HG02981 (cell line): ENCODE data around the gene UTP4.

Experiments
- ATAC-seq: cut with Tn5 transposase; IDR thresholded peaks from one replicate; pipeline ENCODE4 v1.9.1; 2021; ENCODE audit warnings: mild to moderate bottlenecking, moderate library complexity; ENCODE audit not compliant: unreplicated experiment

UTP4 gene

DNA sequence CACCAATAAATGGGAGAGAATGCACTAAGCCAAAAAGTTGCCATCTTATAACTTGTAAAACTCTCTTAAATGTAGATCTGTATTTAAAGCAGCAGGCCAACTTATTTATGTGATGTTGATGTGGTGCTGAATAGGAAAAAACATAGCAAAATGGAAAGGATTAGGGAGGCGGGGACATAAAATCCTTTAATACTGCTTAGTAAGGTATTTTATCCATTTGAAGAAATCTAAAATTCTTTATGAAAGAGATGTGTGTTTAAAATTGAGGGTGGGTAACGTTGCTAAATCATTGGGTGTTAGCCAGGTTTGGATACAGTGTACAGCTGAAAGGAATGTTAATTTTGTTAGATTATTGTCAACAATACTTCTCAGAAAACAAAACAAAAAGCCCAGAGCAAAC lies 68.8 kb downstream of the UTP4 start:
- no peak for ATAC-seq

DNA sequence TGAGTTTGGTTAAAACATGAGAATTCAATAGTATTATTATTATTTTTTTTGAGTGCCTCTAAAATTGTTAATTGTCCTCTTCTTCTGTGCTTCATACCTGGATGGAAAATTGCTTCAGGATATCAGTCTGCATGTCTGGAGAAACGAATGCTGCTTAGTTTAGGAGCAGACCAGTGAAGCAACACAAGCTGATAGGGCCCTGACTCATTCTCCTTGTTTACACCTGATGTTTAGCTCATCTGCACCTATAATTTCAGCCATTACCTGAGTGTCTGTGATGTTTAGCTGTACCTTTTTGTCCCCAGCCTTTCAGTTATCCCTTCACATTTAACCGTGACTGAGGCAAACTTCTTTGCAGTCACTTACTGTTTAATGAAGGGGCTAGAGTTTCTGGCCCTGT lies 69.3 kb downstream of the UTP4 start:
- ATAC-seq, result no peak

DNA sequence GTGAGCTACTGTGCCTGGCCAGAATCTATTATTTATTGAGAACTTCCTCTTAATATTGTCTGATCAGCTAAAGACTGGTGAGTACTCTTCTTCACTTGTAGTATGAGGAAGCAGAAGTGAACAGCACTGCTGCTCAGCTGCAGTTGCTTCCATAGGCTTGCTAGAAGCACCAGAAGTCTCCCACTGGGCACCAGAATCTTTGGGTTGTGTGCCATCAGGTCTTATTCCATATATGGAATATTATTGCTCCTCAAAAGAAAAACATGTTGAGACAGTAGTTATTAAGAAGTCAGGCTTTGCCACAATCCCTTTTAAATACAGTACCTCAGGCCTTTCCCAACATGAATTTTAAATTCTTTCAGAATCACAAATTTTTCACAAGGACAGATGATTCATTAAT lies 71.7 kb downstream of the UTP4 start:
- ATAC-seq, result no peak

DNA sequence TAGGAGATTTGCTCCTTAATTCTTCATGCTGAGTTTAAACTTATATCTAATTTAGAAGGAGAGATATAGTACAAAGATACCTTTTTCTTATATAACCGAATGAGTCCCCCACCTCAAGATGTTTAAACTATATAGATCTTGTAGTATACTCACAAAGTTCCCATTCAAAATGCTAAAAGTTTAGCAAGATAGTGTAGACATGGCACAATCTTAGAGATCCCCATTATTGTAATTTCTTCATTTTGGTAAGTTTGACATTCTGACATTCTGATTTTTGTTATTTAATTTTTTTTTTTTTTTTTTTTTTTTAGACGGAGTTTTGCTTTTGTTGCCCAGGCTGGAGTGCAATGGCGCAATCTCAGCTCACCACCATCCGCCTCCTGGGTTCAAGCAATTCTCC lies 77.3 kb downstream of the UTP4 start:
- ATAC-seq, result no peak

DNA sequence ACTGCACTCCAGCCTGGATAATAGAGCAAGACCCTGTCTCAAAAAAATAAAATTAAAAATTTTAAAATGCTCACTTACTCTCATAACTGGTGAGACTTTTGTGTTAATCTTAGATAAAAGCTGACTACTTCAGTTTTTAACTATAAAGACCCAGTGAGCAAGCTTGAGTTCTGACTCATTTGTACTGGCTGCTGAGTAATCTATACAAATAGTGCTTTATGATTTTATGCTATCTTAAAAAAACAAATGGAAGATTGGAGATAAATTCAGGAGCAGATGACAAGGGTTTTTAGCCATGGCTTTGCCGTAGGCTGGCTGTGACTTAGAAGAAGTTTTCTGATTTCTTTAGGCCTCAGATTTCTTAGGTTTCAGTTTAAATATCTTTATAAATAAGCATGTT lies 85.0 kb downstream of the UTP4 start:
- ATAC-seq, result no peak
